CD4-positive, alpha-beta T cell (primary cell): Measurements from ENCODE around the gene VAMP8. TPM values are rescaled to one million over a fixed set of nuclear protein-coding genes. Genes with fewer than 3 reads are reported as not detected.
"Not testable (repeated sequence)": the region's sequence is repeated elsewhere in the genome, so short reads cannot be mapped to it uniquely, and the experiment has no call there.

ENCODE experiments used
- ATAC-seq: fragments of 200-7000 bp; cut with Tn5 transposase; one replicate; pipeline ENCODE4 v1.10.0; 2022; ENCODE audit warnings: mild to moderate bottlenecking; ENCODE audit not compliant: poor library complexity
- CTCF ChIA-PET: fragments of 350-600 bp; sonication (Branson Sonifier 250); formaldehyde crosslinking; loops from one replicate; lab custom pipeline; 2021; ENCODE audit warnings: antibody characterized with exemption, inconsistent platforms; lab: Charles Lee
- POLR2A ChIA-PET: fragments of 350-600 bp; sonication (Branson Sonifier 250); formaldehyde crosslinking; loops from one replicate; lab custom pipeline; 2021; ENCODE audit warnings: antibody characterized with exemption, inconsistent platforms; lab: Charles Lee
- DNase-seq, 14 experiments: peaks; one replicate each; pipeline ENCODE4 v3.0.0-alpha.2; 2013 to 2020; ENCODE audit warnings: mixed read lengths in 2 of 14
- H3K27ac ChIP-seq, 2 donors: one replicate each; pipeline versions ENCODE4 v1.5.1 to v1.7.0; 2013; ENCODE audit warnings: low read length in 2 of 2, low read depth in 1 of 2, mild to moderate bottlenecking in 1 of 2
- H3K27me3 ChIP-seq, 2 experiments: 1 replicate in 1 of 2; 2 replicates in 1 of 2; pipeline versions ENCODE4 v1.6.1 to v1.7.0; 2013; ENCODE audit warnings: low read length in 2 of 2, control low read depth in 1 of 2, mild to moderate bottlenecking in 1 of 2, moderate library complexity in 1 of 2; ENCODE audit not compliant: insufficient read depth in 2 of 2, control insufficient read depth in 1 of 2
- H3K36me3 ChIP-seq: one replicate; pipeline ENCODE4 v1.6.1; 2013; ENCODE audit warnings: low read length, control low read depth; ENCODE audit not compliant: insufficient read depth
- H3K4me1 ChIP-seq: one replicate; pipeline ENCODE4 v1.6.1; 2013; ENCODE audit warnings: low read length, control low read depth; ENCODE audit not compliant: insufficient read depth
- H3K4me3 ChIP-seq: one replicate; pipeline ENCODE4 v1.5.1; 2013; ENCODE audit warnings: mild to moderate bottlenecking, low read length, moderate library complexity
- H3K9me3 ChIP-seq, 2 experiments: 1 replicate in 1 of 2; 2 replicates in 1 of 2; pipeline versions ENCODE4 v1.6.1 to v1.7.0; 2013; ENCODE audit warnings: low read length in 2 of 2, mild to moderate bottlenecking in 2 of 2, control low read depth in 1 of 2, moderate library complexity in 1 of 2; ENCODE audit not compliant: control insufficient read depth in 1 of 2, insufficient read depth in 1 of 2
- H3K27ac Mint-ChIP-seq: one replicate; pipeline ENCODE4 v1.8.0; 2020; ENCODE audit warnings: mixed read lengths
- H3K27me3 Mint-ChIP-seq: one replicate; pipeline ENCODE4 v1.8.0; 2021; ENCODE audit warnings: mixed read lengths
- H3K36me3 Mint-ChIP-seq: one replicate; pipeline ENCODE4 v1.8.0; 2021; ENCODE audit warnings: low read depth, mixed read lengths
- H3K4me1 Mint-ChIP-seq: one replicate; pipeline ENCODE4 v1.8.0; 2021; ENCODE audit warnings: low read depth, mixed read lengths
- H3K4me3 Mint-ChIP-seq: one replicate; pipeline ENCODE4 v1.8.0; 2020; ENCODE audit warnings: mild to moderate bottlenecking, mixed read lengths
- H3K9me3 Mint-ChIP-seq: one replicate; pipeline ENCODE4 v1.8.0; 2020; ENCODE audit warnings: mixed read lengths
- intact Hi-C, 2 experiments: fragments of 100-400 bp; cut with DNase I in 1 of 2; cut with micrococcal nuclease in 1 of 2; formaldehyde crosslinking; loops; one replicate each; pipeline versions ENCODE4 v1.15.1 to v1.9.0; 2023 to 2025; cut with DNase I, micrococcal nuclease
- total RNA-seq, 174 experiments: library from RNA in 2 of 174; stranded (reverse) in 2 of 174; gene quantifications; one replicate each; pipeline ENCODE4 v1.2.3 and lab custom pipeline; 2021 to 2026
- TF ChIP-seq, protein P1 (sequence below): fragments of 200-600 bp; IDR thresholded peaks from one replicate; pipeline ENCODE4 v1.8.0; 2022; ENCODE audit warnings: antibody characterized with exemption, mild to moderate bottlenecking

Gene VAMP8
- total RNA-seq, 2 experiments from 2014 or later, result 32.3 to 37.3 TPM

DNA sequence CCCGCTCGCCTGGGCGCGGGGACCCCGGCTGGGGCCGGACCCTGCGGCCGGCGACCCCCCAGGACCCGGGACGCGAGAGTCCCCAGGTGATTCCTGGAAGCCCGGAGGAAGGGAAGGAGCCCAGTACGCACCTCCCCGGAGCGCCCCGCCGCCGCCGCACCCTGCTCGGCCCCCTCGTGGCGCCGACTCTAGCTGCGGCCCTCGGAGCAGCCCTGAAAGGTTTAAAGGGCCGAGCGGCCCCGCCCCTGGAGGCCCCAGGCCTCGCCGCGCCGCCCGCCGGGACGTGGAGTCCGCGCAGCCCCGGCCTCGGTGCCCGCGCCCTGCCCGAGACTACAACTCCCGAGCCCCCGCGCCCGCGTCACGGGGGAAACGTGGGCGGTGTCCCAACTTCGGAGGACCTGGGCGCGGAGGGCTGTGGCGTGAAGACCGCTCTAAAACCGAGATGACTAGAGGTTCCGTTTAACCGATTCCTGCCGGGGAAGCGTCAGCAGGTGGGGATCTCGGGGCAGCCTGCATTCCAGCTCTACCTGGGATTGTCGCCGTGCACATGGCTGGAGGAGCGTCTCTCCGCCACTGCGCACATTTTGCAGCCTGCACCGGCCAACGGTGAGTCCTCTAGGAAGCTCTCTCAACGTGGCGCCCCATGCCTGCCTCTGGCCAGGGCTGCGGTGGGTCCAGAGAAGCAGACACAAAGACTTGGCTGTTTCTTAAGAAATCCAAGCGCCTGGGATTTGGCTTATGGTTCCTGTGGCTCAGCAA lies 25.3 kb downstream of the VAMP8 start, which contains the start of gene TMEM150A:
Gene TMEM150A, minus strand, starts transcription at position 223 of the 759 bp plus-strand sequence. CDS start 750 bp downstream, outside the sequence.
- no peaks in the 10 kb centered on the region for H3K27me3 Mint-ChIP-seq
- POLR2A ChIA-PET, result interaction anchor here (0.7 to 2.9 kb wide), 9 partner anchors 9 to 695 kb away, joined by 3 to 23 read pairs (median 5); partner anchors contain the start of genes C2orf68, MAT2A and VAMP8

DNA sequence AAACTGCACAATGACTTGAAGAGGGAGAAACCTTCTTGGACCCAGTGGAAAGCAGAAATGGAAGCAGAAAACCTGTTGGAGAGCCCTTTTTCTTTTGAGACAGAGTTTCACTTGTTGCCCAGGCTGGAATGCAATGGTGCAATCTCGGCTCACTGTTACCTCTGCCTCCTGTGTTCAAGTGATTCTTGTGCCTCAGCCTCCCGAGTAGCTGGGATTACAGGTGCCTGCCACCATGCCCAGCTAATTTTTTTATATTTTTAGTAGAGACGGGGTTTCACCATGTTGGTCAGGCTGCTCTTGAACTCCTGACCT lies 26.7 kb downstream of the VAMP8 start:
- H3K27me3 ChIP-seq, H3K4me3 ChIP-seq: not testable (repeated sequence)
- peak overlapping the region; percentile 21 for H3K27ac Mint-ChIP-seq

More for the DNA sequence above, 25.3 kb downstream of the VAMP8 start, which contains the start of gene TMEM150A:
- intact Hi-C loops, result loop anchor here (2.0 to 5.0 kb wide), 3 partner anchors 14 to 180 kb away; partner anchors contain the start of genes GGCX (in 1 of the 2) and USP39 (in 1 of the 2)
- peak within 1 kb of the TSS; percentile 94 for H3K4me3 Mint-ChIP-seq
- H3K27ac ChIP-seq, result peak within 1 kb of the TSS; percentile 40 to 44
- TF ChIP-seq, protein P1, sequence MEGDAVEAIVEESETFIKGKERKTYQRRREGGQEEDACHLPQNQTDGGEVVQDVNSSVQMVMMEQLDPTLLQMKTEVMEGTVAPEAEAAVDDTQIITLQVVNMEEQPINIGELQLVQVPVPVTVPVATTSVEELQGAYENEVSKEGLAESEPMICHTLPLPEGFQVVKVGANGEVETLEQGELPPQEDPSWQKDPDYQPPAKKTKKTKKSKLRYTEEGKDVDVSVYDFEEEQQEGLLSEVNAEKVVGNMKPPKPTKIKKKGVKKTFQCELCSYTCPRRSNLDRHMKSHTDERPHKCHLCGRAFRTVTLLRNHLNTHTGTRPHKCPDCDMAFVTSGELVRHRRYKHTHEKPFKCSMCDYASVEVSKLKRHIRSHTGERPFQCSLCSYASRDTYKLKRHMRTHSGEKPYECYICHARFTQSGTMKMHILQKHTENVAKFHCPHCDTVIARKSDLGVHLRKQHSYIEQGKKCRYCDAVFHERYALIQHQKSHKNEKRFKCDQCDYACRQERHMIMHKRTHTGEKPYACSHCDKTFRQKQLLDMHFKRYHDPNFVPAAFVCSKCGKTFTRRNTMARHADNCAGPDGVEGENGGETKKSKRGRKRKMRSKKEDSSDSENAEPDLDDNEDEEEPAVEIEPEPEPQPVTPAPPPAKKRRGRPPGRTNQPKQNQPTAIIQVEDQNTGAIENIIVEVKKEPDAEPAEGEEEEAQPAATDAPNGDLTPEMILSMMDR, result peak; percentile 31
- H3K36me3 ChIP-seq, result peaks cover 36% of the 10 kb centered on the region
- H3K4me1 ChIP-seq, result peaks cover 39% of the 10 kb centered on the region
- no peaks in the 10 kb centered on the region for H3K9me3 ChIP-seq
- ATAC-seq, result peak; percentile 90
- peaks cover 31% of the 10 kb centered on the region for H3K36me3 Mint-ChIP-seq
- H3K27ac Mint-ChIP-seq, result peak within 1 kb of the TSS; percentile 76
- no peaks in the 10 kb centered on the region for H3K27me3 ChIP-seq
- no peaks in the 10 kb centered on the region for H3K9me3 Mint-ChIP-seq
- CTCF ChIA-PET, result interaction anchor here (0.9 to 1.4 kb wide), 3 partner anchors 9 to 51 kb away, joined by 3 to 4 read pairs (median 3); partner anchors contain the start of gene C2orf68
- peaks cover 30% of the 10 kb centered on the region for H3K4me1 Mint-ChIP-seq
- H3K4me3 ChIP-seq, result peak within 1 kb of the TSS; percentile 97
- peak; percentile 67 to 93 (median 85) for DNase-seq

DNA sequence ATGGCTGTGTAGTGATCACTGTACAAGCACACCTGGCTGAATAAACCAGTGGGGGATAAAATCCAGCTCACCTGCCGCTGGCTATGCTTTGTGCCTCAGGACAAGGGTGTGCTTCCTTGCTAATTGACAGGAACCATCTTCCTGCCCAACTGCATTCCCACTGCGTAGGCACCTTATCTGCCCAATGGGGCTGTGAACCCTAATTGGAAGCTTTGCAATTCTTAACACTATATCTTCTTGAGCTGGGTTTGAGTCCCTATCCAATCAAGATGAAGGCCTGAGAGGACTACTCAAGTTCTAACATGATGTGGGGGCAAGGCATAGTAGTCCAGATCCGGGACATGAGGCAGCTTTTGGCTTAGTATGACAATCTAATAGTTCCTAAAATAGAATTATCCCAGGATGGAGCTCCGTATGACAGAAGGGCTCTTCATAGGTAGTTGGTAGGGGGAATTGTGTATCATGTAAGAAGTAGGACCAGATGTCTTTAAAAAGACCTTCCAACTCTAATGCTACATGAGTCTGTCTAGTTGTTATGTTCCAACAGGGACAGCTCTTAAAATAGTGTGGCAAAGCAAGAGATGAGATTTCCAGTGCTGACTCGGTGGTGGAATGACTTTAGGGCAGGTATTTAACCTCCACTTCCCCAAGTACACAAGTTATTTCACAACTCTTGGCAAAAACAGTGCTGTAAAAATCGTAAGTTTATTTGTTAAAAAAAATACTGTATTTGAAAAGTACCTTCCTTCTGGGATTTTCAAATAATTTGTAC lies 27.4 kb downstream of the VAMP8 start:
- H3K4me3 Mint-ChIP-seq, result peak overlapping the region; percentile 51
- peak overlapping the region; percentile 51 for H3K27ac Mint-ChIP-seq
- intact Hi-C loops, result loop anchor here in 1 of 2 experiments (5.0 kb wide), 2 partner anchors 42 to 182 kb away; partner anchors contain the start of gene GGCX
- no peak overlapping the region for H3K4me3 ChIP-seq
- H3K36me3 ChIP-seq, result peaks cover 38% of the 10 kb centered on the region
- H3K4me1 Mint-ChIP-seq, result peaks cover 47% of the 10 kb centered on the region
- DNase-seq (no peak), ATAC-seq (no peak)
- H3K27me3 ChIP-seq, result no peaks in the 10 kb centered on the region
- H3K9me3 ChIP-seq, result no peaks in the 10 kb centered on the region
- H3K36me3 Mint-ChIP-seq, result peaks cover 47% of the 10 kb centered on the region
- POLR2A ChIA-PET, result interaction anchor here (0.6 to 1.9 kb wide), 6 partner anchors 9 to 66 kb away, joined by 4 to 13 read pairs (median 4); partner anchors contain the start of genes GGCX, MAT2A, RNF181 and USP39
- H3K9me3 Mint-ChIP-seq, result no peaks in the 10 kb centered on the region
- H3K27ac ChIP-seq, result no peak overlapping the region
- CTCF ChIA-PET, result interaction anchor here (1.4 to 1.5 kb wide), 2 partner anchors 33 to 48 kb away, joined by 3 to 4 read pairs; no protein-coding TSS in a partner anchor
- TF ChIP-seq, protein P1, result no peak
- H3K27me3 Mint-ChIP-seq, result no peaks in the 10 kb centered on the region
- peaks cover 44% of the 10 kb centered on the region for H3K4me1 ChIP-seq

More for the DNA sequence above, 26.7 kb downstream of the VAMP8 start:
- DNase-seq, H3K27me3 Mint-ChIP-seq, ATAC-seq, H3K9me3 Mint-ChIP-seq, H3K27ac ChIP-seq, H3K9me3 ChIP-seq, CTCF ChIA-PET: not testable (repeated sequence)
- POLR2A ChIA-PET, result interaction anchor here (1.2 to 1.9 kb wide), 2 partner anchors 12 to 43 kb away, joined by 4 to 13 read pairs; partner anchors contain the start of genes GGCX and USP39
- H3K4me1 ChIP-seq, result peaks cover 43% of the 10 kb centered on the region
- peaks cover 37% of the 10 kb centered on the region for H3K36me3 ChIP-seq
- Mint-ChIP-seq H3K4me3 (peak overlapping the region; percentile 61), H3K36me3 (peaks cover 42% of the 10 kb centered on the region), H3K4me1 (peaks cover 44% of the 10 kb centered on the region)
- intact Hi-C loops, result loop anchor here in 1 of 2 experiments (5.0 kb wide), 2 partner anchors 42 to 182 kb away; partner anchors contain the start of gene GGCX
